Glomerular visceral epithelial cell (primary cell): ENCODE data around the gene TMEM131L.
"Not testable (repeated sequence)": the region's sequence is repeated elsewhere in the genome, so short reads cannot be mapped to it uniquely, and the experiment has no call there.

Experiments
- DNase-seq: peaks from one replicate; pipeline ENCODE4 v3.0.0-alpha.2; 2016; ENCODE audit errors: extremely low spot score

Gene TMEM131L

GRCh38 chr4:153466081-153466948, at the start of gene TMEM131L:
Gene TMEM131L (plus strand): TSS chr4:153466360. CDS start chr4:153466398, 38 bp downstream.
- peak; percentile 71 for DNase-seq

- not testable (repeated sequence) for DNase-seq
Observed at GRCh38 chr4:153416456-153416855, 49.7 kb upstream of the TMEM131L start.

- no peak for DNase-seq
Observed at GRCh38 chr4:153418121-153418520, 48.0 kb upstream of the TMEM131L start.

- DNase-seq: no peak
Observed at GRCh38 chr4:153418558-153418957, 47.6 kb upstream of the TMEM131L start.

- DNase-seq: no peak
Observed at GRCh38 chr4:153419029-153419428, 47.1 kb upstream of the TMEM131L start.

GRCh38 chr4:153419673-153420278, 46.4 kb upstream of the TMEM131L start:
- no peak for DNase-seq

- no peak for DNase-seq
Observed at GRCh38 chr4:153420361-153420760, 45.8 kb upstream of the TMEM131L start.

GRCh38 chr4:153421941-153422340, 44.2 kb upstream of the TMEM131L start:
- no peak for DNase-seq

- no peak for DNase-seq
Observed at GRCh38 chr4:153426207-153426885, 39.8 kb upstream of the TMEM131L start.

- peak; percentile 6 for DNase-seq
Observed at GRCh38 chr4:153427363-153428071, 38.6 kb upstream of the TMEM131L start.

- DNase-seq: no peak
Observed at GRCh38 chr4:153428941-153429475, 37.2 kb upstream of the TMEM131L start.

- peak; percentile 53 for DNase-seq
Observed at GRCh38 chr4:153432965-153433753, 33.0 kb upstream of the TMEM131L start.

- no peak for DNase-seq
Observed at GRCh38 chr4:153433754-153434105, 32.4 kb upstream of the TMEM131L start.

- DNase-seq: no peak
Observed at GRCh38 chr4:153434190-153434589, 32.0 kb upstream of the TMEM131L start.

GRCh38 chr4:153438916-153439756, 27.0 kb upstream of the TMEM131L start:
- DNase-seq: no peak

GRCh38 chr4:153439831-153440230, 26.3 kb upstream of the TMEM131L start:
- DNase-seq: no peak

GRCh38 chr4:153440475-153440874, 25.7 kb upstream of the TMEM131L start:
- DNase-seq: no peak

GRCh38 chr4:153447175-153447905, 18.8 kb upstream of the TMEM131L start:
- DNase-seq: no peak

GRCh38 chr4:153448003-153448731, 18.0 kb upstream of the TMEM131L start:
- DNase-seq: no peak
